ENCODE results near the gene NHLH1.
A peak's percentile ranks its signal among the peaks of the same experiment; 100 is the strongest.

NHLH1 gene

GRCh38 chr1:160362168-160362957 lies 4.5 kb upstream of the NHLH1 start:
- Mint-ChIP-seq H3K27ac (no peak overlapping the region), H3K36me3 (peaks cover 15% of the 10 kb centered on the region), H3K27me3 (peaks cover 3% of the 10 kb centered on the region), H3K4me3 (no peak overlapping the region), H3K4me1 (no peaks in the 10 kb centered on the region), H3K9me3 (no peaks in the 10 kb centered on the region)
- CTCF ChIA-PET = interaction anchor here (0.6 to 1.1 kb wide), 3 partner anchors 9 to 338 kb away, joined by 3 read pairs; no protein-coding TSS in a partner anchor
- DNase-seq = no peak

GRCh38 chr1:160363010-160363409 lies 3.9 kb upstream of the NHLH1 start:
- Mint-ChIP-seq H3K27me3 (peaks cover 6% of the 10 kb centered on the region), H3K27ac (peak overlapping the region; percentile 11), H3K9me3 (no peaks in the 10 kb centered on the region), H3K36me3 (peaks cover 11% of the 10 kb centered on the region), H3K4me3 (no peak overlapping the region), H3K4me1 (peaks cover 4% of the 10 kb centered on the region)
- no peak for DNase-seq
- CTCF ChIA-PET = interaction anchor here (0.9 to 1.5 kb wide), 3 partner anchors 8 to 72 kb away, joined by 3 to 7 read pairs (median 3); no protein-coding TSS in a partner anchor

DNA sequence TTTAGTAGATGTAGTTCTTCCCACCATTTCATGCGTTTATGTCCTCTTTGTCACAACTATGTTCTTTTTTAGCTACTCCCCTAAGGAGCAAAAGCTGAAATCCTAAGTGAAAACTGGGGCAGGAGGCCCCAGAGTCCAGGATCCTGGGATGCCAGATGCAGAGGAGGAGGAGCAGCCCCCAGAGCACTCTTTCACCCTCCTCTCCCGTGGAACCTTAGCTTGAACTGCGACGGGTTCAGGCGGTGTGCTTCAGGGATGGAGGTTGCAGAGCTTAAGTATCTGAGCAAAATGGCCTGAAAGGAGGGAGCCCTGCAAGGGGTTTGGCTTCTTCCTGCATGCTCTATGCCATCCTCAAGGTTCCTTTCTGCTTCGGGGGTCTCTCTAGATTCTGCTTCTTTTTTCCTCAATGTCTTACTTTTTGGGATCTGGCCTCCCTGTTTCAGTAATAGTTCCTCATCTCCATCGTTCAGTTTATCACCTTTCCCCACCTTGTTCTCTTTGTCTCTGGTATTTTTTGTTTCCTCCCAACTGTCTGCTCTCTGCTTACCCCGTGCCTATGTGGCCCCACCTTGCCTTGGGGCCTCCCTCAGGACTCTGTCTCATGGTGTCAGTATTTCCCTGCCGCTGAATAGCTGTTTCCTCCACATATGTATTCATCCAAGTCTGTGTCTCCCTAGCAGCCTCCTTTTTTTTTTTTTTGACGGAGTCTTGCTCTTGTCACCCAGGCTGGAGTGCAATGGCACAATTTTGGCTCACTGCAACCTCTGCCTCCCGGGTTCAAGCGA lies 2.7 kb upstream of the NHLH1 start:
- no peak for DNase-seq
- peaks cover 4% of the 10 kb centered on the region for H3K36me3 Mint-ChIP-seq
- peaks cover 10% of the 10 kb centered on the region for H3K27me3 Mint-ChIP-seq
- CTCF ChIA-PET = interaction anchor here (0.6 to 1.5 kb wide), 3 partner anchors 12 to 121 kb away, joined by 4 to 7 read pairs (median 4); no protein-coding TSS in a partner anchor
- no peak overlapping the region for H3K4me3 Mint-ChIP-seq
- H3K4me1 Mint-ChIP-seq = peaks cover 4% of the 10 kb centered on the region
- H3K27ac Mint-ChIP-seq = no peak overlapping the region
- no peaks in the 10 kb centered on the region for H3K9me3 Mint-ChIP-seq

DNA sequence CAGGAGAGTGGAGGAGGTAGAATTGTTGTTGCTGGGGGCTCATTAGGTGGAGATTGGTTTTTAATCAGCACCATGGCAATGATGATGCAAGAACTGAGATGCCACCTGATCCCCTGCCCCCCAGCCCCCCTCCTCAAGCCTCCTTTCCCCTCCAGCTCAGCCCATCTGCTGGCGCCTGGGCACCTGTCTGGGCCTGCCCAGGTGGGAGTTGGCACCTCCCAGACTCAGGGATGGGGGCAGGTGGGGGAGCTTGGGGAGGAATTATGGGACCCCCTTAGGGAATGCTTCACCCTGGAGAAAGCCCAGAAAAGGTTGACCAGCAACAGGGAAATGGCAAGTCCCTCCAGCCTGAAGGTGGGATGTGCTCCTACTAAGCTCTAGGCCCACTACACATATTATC lies 1.5 kb upstream of the NHLH1 start:
- no peak overlapping the region for H3K27ac Mint-ChIP-seq

GRCh38 chr1:160367516-160367900 lies 637 bp downstream of the NHLH1 start:
- no peaks in the 10 kb centered on the region for H3K36me3 Mint-ChIP-seq
- peaks cover 14% of the 10 kb centered on the region for H3K27me3 Mint-ChIP-seq
- peaks cover 4% of the 10 kb centered on the region for H3K4me1 Mint-ChIP-seq
- no peak overlapping the region for H3K27ac Mint-ChIP-seq
- H3K9me3 Mint-ChIP-seq = no peaks in the 10 kb centered on the region
- CTCF ChIA-PET = interaction anchor here (1.2 to 1.9 kb wide), 3 partner anchors 9 to 148 kb away, joined by 3 to 11 read pairs (median 3); no protein-coding TSS in a partner anchor
- no peak for DNase-seq
- no peak overlapping the region for H3K4me3 Mint-ChIP-seq

More for the DNA sequence above, 1.5 kb upstream of the NHLH1 start:
- H3K27me3 Mint-ChIP-seq = peaks cover 10% of the 10 kb centered on the region
- peaks cover 4% of the 10 kb centered on the region for H3K4me1 Mint-ChIP-seq
- no peaks in the 10 kb centered on the region for H3K9me3 Mint-ChIP-seq
- H3K4me3 Mint-ChIP-seq = no peak overlapping the region
- peaks cover 4% of the 10 kb centered on the region for H3K36me3 Mint-ChIP-seq
- CTCF ChIA-PET = interaction anchor here (0.6 to 1.1 kb wide), 4 partner anchors 9 to 15 kb away, joined by 3 to 5 read pairs (median 4); no protein-coding TSS in a partner anchor
- no peak for DNase-seq

DNA sequence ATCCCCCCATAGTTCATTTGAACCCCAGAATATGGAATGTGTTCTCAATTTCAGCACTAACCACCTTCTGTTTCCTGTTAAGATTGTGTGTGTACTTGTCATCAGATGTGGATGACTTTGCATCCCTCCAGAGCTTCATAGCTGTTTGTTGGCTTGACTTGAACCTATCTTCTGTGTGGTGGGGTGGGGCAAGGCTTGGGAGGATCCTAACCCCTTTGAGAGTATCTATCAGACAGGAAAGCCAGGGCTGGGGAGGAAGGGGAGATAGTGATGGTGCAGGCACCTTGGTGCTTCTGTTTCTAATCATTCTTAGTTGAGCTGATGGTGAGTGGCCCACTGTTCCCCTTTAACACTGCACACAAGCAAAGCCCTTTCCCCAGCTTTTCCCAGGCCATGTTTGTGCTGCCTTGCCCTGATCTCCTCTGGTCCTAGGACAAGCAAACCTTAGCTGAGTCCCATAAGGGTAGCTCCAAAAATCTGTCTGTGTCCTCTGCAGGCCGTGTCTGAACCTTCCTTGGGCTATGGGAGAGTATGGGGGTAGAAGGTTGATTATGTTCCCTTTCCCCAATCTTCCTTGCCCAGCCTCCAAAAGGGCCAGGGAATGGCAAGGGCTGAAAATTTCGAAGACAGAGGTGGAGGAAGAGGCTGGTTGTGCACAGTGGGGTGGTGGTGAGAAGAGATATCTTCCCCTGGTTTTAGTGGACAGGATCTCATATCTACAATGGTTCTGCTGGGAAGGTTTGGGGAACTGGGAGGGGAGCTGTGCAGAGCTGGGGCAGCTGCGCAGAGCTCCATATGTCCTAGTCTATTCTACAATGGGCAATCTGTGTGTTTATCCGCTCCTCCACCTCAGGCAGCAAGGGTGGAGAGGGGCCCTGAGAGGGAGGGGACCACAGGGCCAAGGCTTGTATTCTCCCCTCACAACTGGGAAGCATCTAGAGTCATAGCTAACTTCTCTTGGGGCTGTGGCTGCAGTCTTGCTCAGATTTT lies 1.4 kb downstream of the NHLH1 start:
- Mint-ChIP-seq H3K9me3 (no peaks in the 10 kb centered on the region), H3K4me3 (no peak overlapping the region), H3K36me3 (no peaks in the 10 kb centered on the region), H3K4me1 (peaks cover 4% of the 10 kb centered on the region), H3K27ac (no peak overlapping the region), H3K27me3 (peaks cover 14% of the 10 kb centered on the region)
- DNase-seq = no peak
- CTCF ChIA-PET = interaction anchor here (1.0 to 1.9 kb wide), 6 partner anchors 8 to 290 kb away, joined by 3 to 11 read pairs (median 3); no protein-coding TSS in a partner anchor

- Mint-ChIP-seq H3K4me1 (peaks cover 4% of the 10 kb centered on the region), H3K4me3 (no peak overlapping the region), H3K27ac (no peak overlapping the region), H3K36me3 (no peaks in the 10 kb centered on the region), H3K27me3 (peaks cover 14% of the 10 kb centered on the region), H3K9me3 (no peaks in the 10 kb centered on the region)
- no peak for DNase-seq
- CTCF ChIA-PET = interaction anchor here (1.4 to 1.9 kb wide), 2 partner anchors 8 to 291 kb away, joined by 3 to 11 read pairs; no protein-coding TSS in a partner anchor
Observed at GRCh38 chr1:160369087-160369486, 2.2 kb downstream of the NHLH1 start.

- Mint-ChIP-seq H3K4me3 (no peak overlapping the region), H3K36me3 (no peaks in the 10 kb centered on the region), H3K27ac (no peak overlapping the region), H3K9me3 (no peaks in the 10 kb centered on the region), H3K27me3 (peaks cover 23% of the 10 kb centered on the region), H3K4me1 (peaks cover 8% of the 10 kb centered on the region)
- CTCF ChIA-PET = interaction anchor here (0.7 to 1.9 kb wide), 3 partner anchors 8 to 285 kb away, joined by 3 to 5 read pairs (median 3); no protein-coding TSS in a partner anchor
- no peak for DNase-seq
Observed at GRCh38 chr1:160370561-160371345, 3.9 kb downstream of the NHLH1 start.

- CTCF ChIA-PET = interaction anchor here (0.7 to 1.9 kb wide), 3 partner anchors 9 to 286 kb away, joined by 3 to 5 read pairs (median 3); no protein-coding TSS in a partner anchor
- Mint-ChIP-seq H3K4me1 (peaks cover 13% of the 10 kb centered on the region), H3K9me3 (no peaks in the 10 kb centered on the region), H3K27ac (no peak overlapping the region), H3K4me3 (no peak overlapping the region), H3K36me3 (no peaks in the 10 kb centered on the region), H3K27me3 (peaks cover 27% of the 10 kb centered on the region)
- DNase-seq = no peak
Observed at GRCh38 chr1:160371346-160371631, 4.4 kb downstream of the NHLH1 start.

DNA sequence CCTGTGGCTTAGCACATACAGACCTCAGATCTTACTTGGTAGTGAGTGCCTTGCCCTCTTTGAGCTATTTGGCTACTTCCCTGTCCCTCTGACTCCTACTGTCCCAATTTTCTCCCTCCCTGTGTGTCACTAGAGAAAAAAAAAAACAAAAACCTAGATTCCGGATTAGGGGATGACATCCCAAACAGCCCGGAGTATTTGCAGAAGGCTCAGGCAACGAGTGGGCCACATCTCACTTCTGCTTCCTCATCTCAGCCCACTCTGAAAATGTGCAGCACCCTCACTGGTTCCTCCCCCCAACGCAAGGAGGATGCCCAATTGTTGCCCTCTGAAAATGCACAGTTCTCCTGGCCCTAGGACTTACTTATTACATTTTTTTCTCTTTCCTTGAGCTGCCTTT lies 4.9 kb downstream of the NHLH1 start:
- CTCF ChIA-PET = interaction anchor here (0.7 to 1.9 kb wide), 3 partner anchors 9 to 80 kb away, joined by 3 to 5 read pairs (median 3); no protein-coding TSS in a partner anchor
- no peaks in the 10 kb centered on the region for H3K36me3 Mint-ChIP-seq
- H3K4me3 Mint-ChIP-seq = no peak overlapping the region
- DNase-seq = no peak
- H3K9me3 Mint-ChIP-seq = no peaks in the 10 kb centered on the region
- no peak overlapping the region for H3K27ac Mint-ChIP-seq
- peaks cover 30% of the 10 kb centered on the region for H3K27me3 Mint-ChIP-seq
- H3K4me1 Mint-ChIP-seq = peaks cover 15% of the 10 kb centered on the region

DNA sequence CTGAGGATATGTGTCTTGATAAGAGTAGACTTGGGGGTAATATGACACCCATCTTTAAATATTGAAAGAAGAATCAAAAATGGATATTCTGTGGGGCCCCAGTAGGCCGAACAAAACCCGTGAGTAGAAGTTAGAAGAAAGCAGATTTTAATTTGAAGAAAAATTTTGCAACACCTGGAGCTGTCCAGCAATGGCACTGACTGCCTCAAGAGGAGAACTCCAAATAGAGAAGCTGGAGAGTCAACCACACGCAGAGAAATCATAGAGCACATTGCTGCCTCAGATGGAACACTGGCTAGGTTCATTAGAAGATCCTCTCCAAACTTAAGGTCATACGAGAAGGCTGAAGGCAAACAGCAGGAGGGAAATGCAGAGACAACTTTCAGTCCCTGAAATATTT lies 6.8 kb downstream of the NHLH1 start:
- H3K27me3 Mint-ChIP-seq = peaks cover 26% of the 10 kb centered on the region
- H3K36me3 Mint-ChIP-seq = no peaks in the 10 kb centered on the region
- H3K27ac Mint-ChIP-seq = no peak overlapping the region
- H3K4me3 Mint-ChIP-seq = no peak overlapping the region
- no peak for DNase-seq
- CTCF ChIA-PET = interaction anchor here (1.2 to 4.5 kb wide), 3 partner anchors 8 to 288 kb away, joined by 3 to 60 read pairs (median 5); no protein-coding TSS in a partner anchor
- H3K9me3 Mint-ChIP-seq = no peaks in the 10 kb centered on the region
- H3K4me1 Mint-ChIP-seq = peaks cover 12% of the 10 kb centered on the region

GRCh38 chr1:160374306-160375110 lies 7.6 kb downstream of the NHLH1 start:
- CTCF ChIA-PET = interaction anchor here (0.8 to 4.5 kb wide), 6 partner anchors 9 to 290 kb away, joined by 3 to 60 read pairs (median 4); no protein-coding TSS in a partner anchor
- H3K4me3 Mint-ChIP-seq = no peak overlapping the region
- peaks cover 34% of the 10 kb centered on the region for H3K27me3 Mint-ChIP-seq
- H3K4me1 Mint-ChIP-seq = peaks cover 12% of the 10 kb centered on the region
- no peaks in the 10 kb centered on the region for H3K9me3 Mint-ChIP-seq
- H3K36me3 Mint-ChIP-seq = no peaks in the 10 kb centered on the region
- H3K27ac Mint-ChIP-seq = no peak overlapping the region
- DNase-seq = no peak

Data from activated naive CD4-positive, alpha-beta T cell treated with anti-CD3 and anti-CD28 coated beads, Interleukin-2, amount 10 ng/mL, durations not matched to agents 7 days and 5 days (primary cell).